ENCODE measurements around the gene WDR72.
"Not testable (repeated sequence)": the region's sequence is repeated elsewhere in the genome, so short reads cannot be mapped to it uniquely, and the experiment has no call there.

Gene WDR72

GRCh38 chr15:53759411-53759931, at the start of gene WDR72:
TSS of gene WDR72 (minus strand) at chr15:53759663. CDS start at chr15:53733149, 26,514 bp downstream.
- no peak for DNase-seq

GRCh38 chr15:53808058-53808706, 48.7 kb upstream of the WDR72 start:
- DNase-seq: no peak

- no peak for DNase-seq
Observed at GRCh38 chr15:53807501-53807900, 48.0 kb upstream of the WDR72 start.

- no peak for DNase-seq
Observed at GRCh38 chr15:53802672-53803071, 43.2 kb upstream of the WDR72 start.

- DNase-seq: no peak
Observed at GRCh38 chr15:53791581-53791980, 32.1 kb upstream of the WDR72 start.

- DNase-seq: no peak
Observed at GRCh38 chr15:53789654-53790375, 30.4 kb upstream of the WDR72 start.

GRCh38 chr15:53786401-53786800, 26.9 kb upstream of the WDR72 start:
- no peak for DNase-seq

GRCh38 chr15:53785241-53785640, 25.8 kb upstream of the WDR72 start:
- not testable (repeated sequence) for DNase-seq

- DNase-seq: no peak
Observed at GRCh38 chr15:53762916-53763315, 3.5 kb upstream of the WDR72 start.

- no peak for DNase-seq
Observed at GRCh38 chr15:53758412-53758811, 1.1 kb downstream of the WDR72 start.

- no peak for DNase-seq
Observed at GRCh38 chr15:53757906-53758305, 1.6 kb downstream of the WDR72 start.

- DNase-seq: no peak
Observed at GRCh38 chr15:53753813-53754212, 5.7 kb downstream of the WDR72 start.

- no peak for DNase-seq
Observed at GRCh38 chr15:53752406-53752805, 7.1 kb downstream of the WDR72 start.

- no peak for DNase-seq
Observed at GRCh38 chr15:53747501-53748068, 11.9 kb downstream of the WDR72 start.

GRCh38 chr15:53746101-53746500, 13.4 kb downstream of the WDR72 start:
- no peak for DNase-seq

GRCh38 chr15:53739651-53740050, 19.8 kb downstream of the WDR72 start:
- no peak for DNase-seq

- DNase-seq: no peak
Observed at GRCh38 chr15:53739187-53739586, 20.3 kb downstream of the WDR72 start.

GRCh38 chr15:53721334-53722087, 38.0 kb downstream of the WDR72 start:
- DNase-seq: no peak

- peak; percentile 9 for DNase-seq
Observed at GRCh38 chr15:53716909-53717876, 42.3 kb downstream of the WDR72 start.

GRCh38 chr15:53713218-53713617, 46.2 kb downstream of the WDR72 start:
- no peak for DNase-seq

- no peak for DNase-seq
Observed at GRCh38 chr15:53710906-53711305, 48.6 kb downstream of the WDR72 start.

GRCh38 chr15:53709821-53710220, 49.6 kb downstream of the WDR72 start:
- no peak for DNase-seq
